GM21515 (cell line): ENCODE results near the gene USP30.

ENCODE experiments used
- ATAC-seq: cut with Tn5 transposase; IDR thresholded peaks from one replicate; pipeline ENCODE4 v1.9.1; 2021; ENCODE audit not compliant: unreplicated experiment

Gene USP30

GRCh38 chr12:109124878-109125648, 72.7 kb downstream of the USP30 start:
- ATAC-seq = no peak

GRCh38 chr12:109125791-109126190, 73.4 kb downstream of the USP30 start:
- ATAC-seq = no peak

- ATAC-seq = no peak
Observed at GRCh38 chr12:109126784-109127183, 74.4 kb downstream of the USP30 start.

GRCh38 chr12:109127533-109128242, 75.3 kb downstream of the USP30 start:
- ATAC-seq = no peak

- no peak for ATAC-seq
Observed at GRCh38 chr12:109130297-109131153, 78.1 kb downstream of the USP30 start.

GRCh38 chr12:109131154-109132050, 79.0 kb downstream of the USP30 start:
- no peak for ATAC-seq

- ATAC-seq = no peak
Observed at GRCh38 chr12:109134186-109134917, 82.0 kb downstream of the USP30 start.

- no peak for ATAC-seq
Observed at GRCh38 chr12:109137055-109137454, 84.7 kb downstream of the USP30 start.
